Retinal pigment epithelial cell (primary cell): ENCODE measurements around the gene TMEM169.
"Not testable (repeated sequence)": the region's sequence is repeated elsewhere in the genome, so short reads cannot be mapped to it uniquely, and the experiment has no call there.

ENCODE experiments used
- DNase-seq: peaks from one replicate; pipeline ENCODE4 v3.0.0-alpha.2; 2010; ENCODE audit warnings: low read depth
- H3K4me3 ChIP-seq: 2 replicates; pipeline ENCODE4 v1.5.1; 2011; ENCODE audit warnings: mild to moderate bottlenecking, low read length, control low read depth, moderate library complexity
- TF ChIP-seq, protein P1 (sequence below): conservative IDR thresholded peaks from 2 replicates; pipeline ENCODE4 v1.5.1; 2011; ENCODE audit warnings: low read depth, low read length, control low read depth, inconsistent platforms

Gene TMEM169

DNA sequence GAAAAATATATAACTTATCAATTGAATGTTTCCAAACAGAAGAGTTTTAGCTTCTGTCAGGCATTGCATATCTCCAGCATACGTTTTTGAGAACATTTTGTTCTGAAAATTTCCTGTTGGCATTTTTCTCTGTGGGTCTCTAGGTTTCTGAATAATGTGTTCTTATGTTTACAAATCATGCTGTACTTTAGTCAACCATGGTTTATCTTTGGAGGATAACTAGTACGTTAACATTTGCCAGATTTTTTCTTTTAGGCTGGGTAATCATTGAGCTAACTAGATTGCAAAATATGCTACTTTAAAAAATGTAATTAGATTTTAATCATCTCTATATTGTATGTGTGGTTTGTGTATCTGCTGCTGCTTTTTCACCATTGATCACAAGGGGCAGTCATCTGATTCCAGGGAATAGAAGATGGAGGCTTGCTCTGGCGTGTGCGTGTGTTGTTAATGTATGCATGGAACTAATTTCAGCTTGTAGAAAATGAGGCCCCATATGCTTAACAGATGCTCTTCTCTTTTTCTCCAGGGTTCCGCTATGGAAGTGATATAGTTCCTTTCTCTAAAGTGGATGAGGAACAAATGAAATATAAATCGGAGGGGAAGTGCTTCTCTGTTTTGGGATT, 48.7 kb downstream of the TMEM169 start:
- no peak for DNase-seq
- TF ChIP-seq, protein P1, sequence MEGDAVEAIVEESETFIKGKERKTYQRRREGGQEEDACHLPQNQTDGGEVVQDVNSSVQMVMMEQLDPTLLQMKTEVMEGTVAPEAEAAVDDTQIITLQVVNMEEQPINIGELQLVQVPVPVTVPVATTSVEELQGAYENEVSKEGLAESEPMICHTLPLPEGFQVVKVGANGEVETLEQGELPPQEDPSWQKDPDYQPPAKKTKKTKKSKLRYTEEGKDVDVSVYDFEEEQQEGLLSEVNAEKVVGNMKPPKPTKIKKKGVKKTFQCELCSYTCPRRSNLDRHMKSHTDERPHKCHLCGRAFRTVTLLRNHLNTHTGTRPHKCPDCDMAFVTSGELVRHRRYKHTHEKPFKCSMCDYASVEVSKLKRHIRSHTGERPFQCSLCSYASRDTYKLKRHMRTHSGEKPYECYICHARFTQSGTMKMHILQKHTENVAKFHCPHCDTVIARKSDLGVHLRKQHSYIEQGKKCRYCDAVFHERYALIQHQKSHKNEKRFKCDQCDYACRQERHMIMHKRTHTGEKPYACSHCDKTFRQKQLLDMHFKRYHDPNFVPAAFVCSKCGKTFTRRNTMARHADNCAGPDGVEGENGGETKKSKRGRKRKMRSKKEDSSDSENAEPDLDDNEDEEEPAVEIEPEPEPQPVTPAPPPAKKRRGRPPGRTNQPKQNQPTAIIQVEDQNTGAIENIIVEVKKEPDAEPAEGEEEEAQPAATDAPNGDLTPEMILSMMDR, result no peak
- H3K4me3 ChIP-seq, result no peak overlapping the region

DNA sequence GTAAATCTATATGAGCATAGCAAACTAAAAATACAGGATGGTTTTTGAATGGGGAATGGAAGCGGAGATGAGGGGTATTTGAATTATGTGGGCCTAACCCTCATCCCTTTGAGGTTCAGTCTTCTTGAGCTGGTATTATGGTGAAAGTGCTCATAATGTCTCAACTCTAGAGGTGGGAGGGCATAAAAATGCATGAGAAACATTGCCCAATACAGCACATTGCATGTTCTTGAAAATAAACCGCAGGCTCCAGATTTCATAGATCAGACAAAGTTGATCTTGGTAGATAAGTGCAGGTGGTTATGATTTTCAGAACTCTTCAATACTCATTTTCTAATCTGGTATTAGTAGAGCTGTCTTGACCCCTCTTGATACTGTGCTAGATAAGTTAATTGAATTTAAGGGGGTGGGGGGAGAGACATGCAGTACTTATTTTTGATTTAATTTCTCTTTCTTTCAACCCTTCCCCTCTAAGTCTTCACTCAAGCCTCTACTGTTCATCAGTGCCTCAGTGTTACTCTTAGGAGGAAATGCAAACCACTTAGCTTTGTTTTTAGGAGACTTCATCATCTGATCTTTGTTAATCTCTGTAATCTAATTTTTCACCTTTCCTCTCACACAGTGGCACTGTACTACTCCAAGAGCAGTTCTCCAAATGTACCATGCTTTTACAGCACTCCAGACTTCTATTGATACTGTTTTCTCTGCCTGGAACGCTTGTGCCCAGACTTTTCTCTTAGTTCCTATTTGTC, 49.6 kb downstream of the TMEM169 start:
- no peak overlapping the region for H3K4me3 ChIP-seq
- TF ChIP-seq, protein P1, result no peak
- DNase-seq, result no peak

GRCh38 chr2:216132585-216132984, 50.9 kb downstream of the TMEM169 start:
- no peak overlapping the region for H3K4me3 ChIP-seq
- DNase-seq, result no peak
- TF ChIP-seq, protein P1, result no peak

- no peak overlapping the region for H3K4me3 ChIP-seq
- no peak for DNase-seq
- TF ChIP-seq, protein P1, result no peak
Measured at GRCh38 chr2:216133397-216133796, 51.7 kb downstream of the TMEM169 start.

DNA sequence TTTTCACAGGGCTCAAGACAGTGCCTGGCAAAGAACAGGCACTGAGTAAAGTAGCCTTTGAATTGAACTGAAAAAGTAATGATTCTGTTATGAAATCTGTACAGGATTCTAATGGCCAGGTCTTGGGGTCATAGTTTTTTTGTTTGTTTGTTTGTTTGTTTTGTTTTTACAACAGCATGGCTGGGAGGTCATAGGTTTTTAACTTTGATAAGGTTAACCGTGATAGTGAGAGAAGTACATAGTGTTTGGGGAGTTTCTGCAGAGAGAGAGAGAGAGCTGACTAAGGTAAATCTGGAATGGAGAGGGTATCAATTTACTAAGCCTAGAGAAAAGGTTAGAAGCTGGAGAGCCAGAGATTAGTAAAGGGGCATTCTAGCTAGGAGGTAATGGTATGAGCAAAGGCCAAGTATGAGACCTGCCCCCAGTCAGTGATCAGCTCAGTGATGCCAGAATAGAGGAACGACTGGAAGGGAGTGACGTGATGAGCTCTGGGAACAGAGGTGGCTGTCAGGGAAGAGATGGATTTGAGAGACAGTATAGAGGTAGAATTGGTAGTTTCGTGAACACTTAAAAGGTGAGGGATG, 53.3 kb downstream of the TMEM169 start:
- no peak overlapping the region for H3K4me3 ChIP-seq
- TF ChIP-seq, protein P1, result no peak
- DNase-seq, result no peak

- TF ChIP-seq, protein P1, result peak; percentile 52
- no peak for DNase-seq
- H3K4me3 ChIP-seq, result no peak overlapping the region
Measured at GRCh38 chr2:216139884-216140283, 58.2 kb downstream of the TMEM169 start.

GRCh38 chr2:216141516-216141915, 59.8 kb downstream of the TMEM169 start:
- H3K4me3 ChIP-seq, DNase-seq: not testable (repeated sequence)
